Peyer's patch (tissue), 4 donors: ENCODE measurements around the gene RTN4RL1.

Source experiments
- CTCF ChIP-seq, 6 experiments: fragments of 450-650 bp in 4 of 6; fragments of 200-600 bp in 2 of 6; sonication (generic) in 1 of 6; IDR thresholded peaks; one replicate each; pipeline ENCODE4 v1.5.1; 2017 to 2019; ENCODE audit warnings: antibody characterized with exemption in 6 of 6, mild to moderate bottlenecking in 3 of 6, moderate library complexity in 1 of 6
- POLR2A ChIP-seq, 2 donors: fragments of 450-650 bp; IDR thresholded peaks; one replicate each; pipeline ENCODE4 v1.5.1; 2017; ENCODE audit warnings: antibody characterized with exemption in 2 of 2, mild to moderate bottlenecking in 2 of 2, moderate library complexity in 2 of 2

- no peak for TF ChIP-seq POLR2A (IDR thresholded peaks at IDR 0.05)
- no peak for TF ChIP-seq CTCF (IDR thresholded peaks at IDR 0.05)
Observed at GRCh38 chr17:2025220-2025621, at the start of gene RTN4RL1.
